Endothelial cell (in vitro differentiated cells): Measurements from ENCODE around the gene MARVELD1. TPM values are rescaled to one million over a fixed set of nuclear protein-coding genes. Genes with fewer than 3 reads are reported as not detected.
A peak's percentile ranks its signal among the peaks of the same experiment; 100 is the strongest.
"Not testable (repeated sequence)": the region's sequence is repeated elsewhere in the genome, so short reads cannot be mapped to it uniquely, and the experiment has no call there.

Experiments used
- DNase-seq: peaks from one replicate; pipeline ENCODE4 v3.0.0; 2021; ENCODE audit warnings: low spot score
- H3K27ac Mint-ChIP-seq: one replicate; pipeline ENCODE4 v1.8.0; 2021; ENCODE audit warnings: mixed read lengths, inconsistent platforms; ENCODE audit not compliant: unreplicated experiment
- H3K27me3 Mint-ChIP-seq: one replicate; pipeline ENCODE4 v1.8.0; 2021; ENCODE audit warnings: mild to moderate bottlenecking, moderate library complexity, mixed read lengths, inconsistent platforms; ENCODE audit not compliant: unreplicated experiment
- H3K36me3 Mint-ChIP-seq: one replicate; pipeline ENCODE4 v1.8.0; 2021; ENCODE audit warnings: mild to moderate bottlenecking, low read depth, mixed read lengths, inconsistent platforms; ENCODE audit not compliant: unreplicated experiment
- H3K4me1 Mint-ChIP-seq: one replicate; pipeline ENCODE4 v1.8.0; 2021; ENCODE audit warnings: mild to moderate bottlenecking, mixed read lengths, inconsistent platforms; ENCODE audit not compliant: unreplicated experiment
- H3K4me3 Mint-ChIP-seq: one replicate; pipeline ENCODE4 v1.8.0; 2021; ENCODE audit warnings: mild to moderate bottlenecking, mixed read lengths, inconsistent platforms; ENCODE audit not compliant: unreplicated experiment
- H3K9me3 Mint-ChIP-seq: one replicate; pipeline ENCODE4 v1.8.0; 2021; ENCODE audit warnings: mixed read lengths, inconsistent platforms; ENCODE audit not compliant: unreplicated experiment
- CTCF ChIP-seq: fragments of 200-600 bp; sonication (generic); IDR thresholded peaks from one replicate; pipeline ENCODE4 v1.5.0; 2021; ENCODE audit warnings: antibody characterized with exemption; ENCODE audit not compliant: unreplicated experiment
- total RNA-seq: library from RNA; stranded (reverse); fragmentation: NEBNext Ultra II Directional; extraction: Animal tissue kit (Norgen Biotek cat#: 25700); gene quantifications from one replicate; pipeline ENCODE4 v1.2.1, GENCODE V29; 2021; ENCODE audit not compliant: unreplicated experiment

MARVELD1 gene
- total RNA-seq, 1 donor from 2014 or later, result 21.0 TPM

- DNase-seq, result no peak
- H3K4me3 Mint-ChIP-seq, result no peak overlapping the region
- peaks cover 6% of the 10 kb centered on the region for H3K27me3 Mint-ChIP-seq
- H3K27ac Mint-ChIP-seq, result no peak overlapping the region
- no peak for TF ChIP-seq CTCF
- H3K9me3 Mint-ChIP-seq, result no peaks in the 10 kb centered on the region
- no peaks in the 10 kb centered on the region for H3K36me3 Mint-ChIP-seq
- peaks cover 19% of the 10 kb centered on the region for H3K4me1 Mint-ChIP-seq
These were observed 29.8 kb upstream of the MARVELD1 start for GRCh38 chr10:97683556-97684367.

DNA sequence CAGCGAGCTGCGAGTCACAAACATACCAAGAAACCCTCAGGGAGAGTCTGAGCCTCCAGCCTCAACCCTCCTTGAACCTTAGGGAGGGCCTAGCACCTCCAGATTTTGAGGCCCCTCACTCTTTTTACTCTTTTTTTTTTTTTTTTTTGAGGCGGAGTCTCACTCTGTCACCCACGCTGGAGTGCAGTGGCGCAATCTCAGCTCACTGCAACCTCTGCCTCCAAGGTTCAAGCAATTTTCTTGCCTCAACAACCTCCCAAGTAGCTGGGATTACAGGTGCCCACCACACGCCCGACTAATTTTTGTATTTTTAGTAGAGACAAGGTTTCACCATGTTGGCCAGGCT lies 29.2 kb upstream of the MARVELD1 start:
- H3K27me3 Mint-ChIP-seq, H3K4me3 Mint-ChIP-seq, H3K9me3 Mint-ChIP-seq, DNase-seq, H3K27ac Mint-ChIP-seq, H3K36me3 Mint-ChIP-seq: not testable (repeated sequence)
- H3K4me1 Mint-ChIP-seq, result peaks cover 17% of the 10 kb centered on the region

GRCh38 chr10:97684866-97685394 lies 28.6 kb upstream of the MARVELD1 start:
- H3K4me3 Mint-ChIP-seq, result no peak overlapping the region
- no peaks in the 10 kb centered on the region for H3K9me3 Mint-ChIP-seq
- no peak for DNase-seq
- H3K36me3 Mint-ChIP-seq, result no peaks in the 10 kb centered on the region
- peaks cover 17% of the 10 kb centered on the region for H3K4me1 Mint-ChIP-seq
- no peak overlapping the region for H3K27ac Mint-ChIP-seq
- no peak for TF ChIP-seq CTCF
- H3K27me3 Mint-ChIP-seq, result peaks cover 6% of the 10 kb centered on the region

GRCh38 chr10:97685395-97685958 lies 28.1 kb upstream of the MARVELD1 start:
- Mint-ChIP-seq H3K27ac (no peak overlapping the region), H3K27me3 (peaks cover 6% of the 10 kb centered on the region), H3K9me3 (no peaks in the 10 kb centered on the region), H3K4me1 (peaks cover 17% of the 10 kb centered on the region), H3K36me3 (no peaks in the 10 kb centered on the region), H3K4me3 (no peak overlapping the region)
- DNase-seq, result peak; percentile 27
- TF ChIP-seq CTCF, result peak; percentile 61

GRCh38 chr10:97686301-97686961 lies 27.1 kb upstream of the MARVELD1 start:
- peaks cover 6% of the 10 kb centered on the region for H3K27me3 Mint-ChIP-seq
- H3K36me3 Mint-ChIP-seq, result no peaks in the 10 kb centered on the region
- peak overlapping the region; percentile 84 for H3K4me3 Mint-ChIP-seq
- H3K4me1 Mint-ChIP-seq, result peaks cover 17% of the 10 kb centered on the region
- no peak overlapping the region for H3K27ac Mint-ChIP-seq
- no peaks in the 10 kb centered on the region for H3K9me3 Mint-ChIP-seq
- TF ChIP-seq CTCF, result no peak
- no peak for DNase-seq
